Heart left ventricle (tissue), 13 donors: ENCODE data around the gene PLSCR2.

Source experiments
- POLR2A ChIP-seq, 2 donors: fragments of 450-650 bp; IDR thresholded peaks; one replicate each; pipeline ENCODE4 v1.6.1; 2017; ENCODE audit warnings: antibody characterized with exemption in 2 of 2, mild to moderate bottlenecking in 2 of 2, moderate library complexity in 2 of 2
- TF ChIP-seq, protein P1 (sequence below), 12 donors: fragments of 200-600 bp; sonication (generic) in 4 of 12; IDR thresholded peaks; one replicate each; pipeline versions ENCODE4 v1.5.0 to v1.8.0; 2018 to 2022; ENCODE audit warnings: antibody characterized with exemption in 12 of 12, mild to moderate bottlenecking in 5 of 12
- donor health status: ischemic (EF 13 %, LVEDD 7.1; RV severe dilation, severe dysfunction).
- donor health status: DM: no; HTN: yes; CAD: no.
- donor health status: DM: no; HTN: no; CAD: no.
- donor health status: ischemic (EF 25% LVEDD 6.9; RV normal size, moderate dysfunction).
- donor health status: ischemic (EF 25% LVEDD 5.7; RV mildly dilated, moderate dysfunction).
- donor health status: ischemic (EF 35%, LVEDD 5.7; RV mildly dilated, moderate dysfunction).
- donor health status: nonischemic (EF 11% LVEDD 7.7; RV severe dilation, severe dysfunction).
- donor health status: DM: yes; HTN: yes; CAD: no.
- donor health status: PGD.
- donor health status: ischemic (EF 29% LVEDD 5.4; RV normal size, mild dysfunction).
- donor health status: nonischemic (EF 23%, LVEDD 6.1; RV moderate dilation, normal function).

GRCh38 chr3:146498002-146498736 lies 28.8 kb upstream of the PLSCR2 start:
- TF ChIP-seq POLR2A (IDR thresholded peaks at IDR 0.05): no peak
- TF ChIP-seq, protein P1, sequence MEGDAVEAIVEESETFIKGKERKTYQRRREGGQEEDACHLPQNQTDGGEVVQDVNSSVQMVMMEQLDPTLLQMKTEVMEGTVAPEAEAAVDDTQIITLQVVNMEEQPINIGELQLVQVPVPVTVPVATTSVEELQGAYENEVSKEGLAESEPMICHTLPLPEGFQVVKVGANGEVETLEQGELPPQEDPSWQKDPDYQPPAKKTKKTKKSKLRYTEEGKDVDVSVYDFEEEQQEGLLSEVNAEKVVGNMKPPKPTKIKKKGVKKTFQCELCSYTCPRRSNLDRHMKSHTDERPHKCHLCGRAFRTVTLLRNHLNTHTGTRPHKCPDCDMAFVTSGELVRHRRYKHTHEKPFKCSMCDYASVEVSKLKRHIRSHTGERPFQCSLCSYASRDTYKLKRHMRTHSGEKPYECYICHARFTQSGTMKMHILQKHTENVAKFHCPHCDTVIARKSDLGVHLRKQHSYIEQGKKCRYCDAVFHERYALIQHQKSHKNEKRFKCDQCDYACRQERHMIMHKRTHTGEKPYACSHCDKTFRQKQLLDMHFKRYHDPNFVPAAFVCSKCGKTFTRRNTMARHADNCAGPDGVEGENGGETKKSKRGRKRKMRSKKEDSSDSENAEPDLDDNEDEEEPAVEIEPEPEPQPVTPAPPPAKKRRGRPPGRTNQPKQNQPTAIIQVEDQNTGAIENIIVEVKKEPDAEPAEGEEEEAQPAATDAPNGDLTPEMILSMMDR (IDR thresholded peaks at IDR 0.05): no peak
